Muscle layer of colon (tissue), 2 donors: ENCODE data around the gene MUCL3.

ENCODE experiments used
- H3K27ac ChIP-seq: one replicate; pipeline ENCODE4 v1.7.0; 2013; ENCODE audit warnings: low read depth, mild to moderate bottlenecking, low read length, moderate library complexity
- H3K27me3 ChIP-seq, 2 donors: one replicate each; pipeline ENCODE4 v1.7.0; 2013; ENCODE audit warnings: low read length in 2 of 2, mild to moderate bottlenecking in 2 of 2; ENCODE audit not compliant: insufficient read depth in 2 of 2, control insufficient read depth in 1 of 2
- H3K36me3 ChIP-seq: one replicate; pipeline ENCODE4 v1.7.0; 2013; ENCODE audit warnings: mild to moderate bottlenecking, low read length; ENCODE audit not compliant: insufficient read depth
- H3K4me1 ChIP-seq: one replicate; pipeline ENCODE4 v1.7.0; 2013; ENCODE audit warnings: mild to moderate bottlenecking, low read length; ENCODE audit not compliant: insufficient read depth
- H3K4me3 ChIP-seq, 2 donors: one replicate each; pipeline ENCODE4 v1.7.0; 2013; ENCODE audit warnings: low read length in 2 of 2, low read depth in 1 of 2, mild to moderate bottlenecking in 1 of 2, moderate library complexity in 1 of 2
- H3K9ac ChIP-seq: one replicate; pipeline ENCODE4 v1.7.0; 2013; ENCODE audit warnings: low read length
- H3K9me3 ChIP-seq: one replicate; pipeline ENCODE4 v1.7.0; 2013; ENCODE audit warnings: mild to moderate bottlenecking, low read length
- donor health status: abdominal sarcoma.
- donor health status: Adenocarcinoma of cecum.

The MUCL3 gene

GRCh38 chr6:30940361-30940986 is at the start of gene MUCL3:
Gene MUCL3, plus strand, starts transcription at chr6:30940973. Its CDS starts 27 bp downstream, at chr6:30941000.
- Histone ChIP-seq H3K4me3 (no peak within 1 kb of the TSS), H3K36me3 (no peaks in the 10 kb centered on the region), H3K27me3 (peaks cover 0 to 18% of the 10 kb centered on the region in 2 donors), H3K9me3 (no peaks in the 10 kb centered on the region), H3K27ac (no peak within 1 kb of the TSS), H3K9ac (no peak within 1 kb of the TSS), H3K4me1 (no peaks in the 10 kb centered on the region)

GRCh38 chr6:30891450-30891723 is 49.4 kb upstream of the MUCL3 start:
- Histone ChIP-seq H3K27ac (no peak overlapping the region), H3K4me3 (no peak overlapping the region), H3K36me3 (peaks cover 69% of the 10 kb centered on the region), H3K4me1 (peaks cover 17% of the 10 kb centered on the region), H3K27me3 (no peaks in the 10 kb centered on the region), H3K9me3 (no peaks in the 10 kb centered on the region), H3K9ac (no peak overlapping the region)

GRCh38 chr6:30891816-30892538 is 48.8 kb upstream of the MUCL3 start:
- Histone ChIP-seq H3K4me3 (no peak overlapping the region), H3K36me3 (peaks cover 75% of the 10 kb centered on the region), H3K27ac (no peak overlapping the region)

GRCh38 chr6:30893001-30893591 is 47.7 kb upstream of the MUCL3 start:
- Histone ChIP-seq H3K36me3 (peaks cover 85% of the 10 kb centered on the region), H3K27ac (no peak overlapping the region), H3K27me3 (no peaks in the 10 kb centered on the region), H3K4me3 (no peak overlapping the region), H3K9ac (no peak overlapping the region), H3K4me1 (peaks cover 10% of the 10 kb centered on the region), H3K9me3 (no peaks in the 10 kb centered on the region)

More at GRCh38 chr6:30891816-30892538, 48.8 kb upstream of the MUCL3 start:
- Histone ChIP-seq H3K4me1 (peaks cover 11% of the 10 kb centered on the region), H3K9ac (no peak overlapping the region), H3K27me3 (no peaks in the 10 kb centered on the region), H3K9me3 (no peaks in the 10 kb centered on the region)

- Histone ChIP-seq H3K27me3 (no peaks in the 10 kb centered on the region), H3K4me3 (no peak overlapping the region), H3K9me3 (no peaks in the 10 kb centered on the region), H3K27ac (no peak overlapping the region), H3K4me1 (peaks cover 10% of the 10 kb centered on the region), H3K9ac (no peak overlapping the region), H3K36me3 (peaks cover 90% of the 10 kb centered on the region)
Measured at GRCh38 chr6:30893666-30894065, 47.1 kb upstream of the MUCL3 start.

GRCh38 chr6:30894381-30894780 is 46.4 kb upstream of the MUCL3 start:
- no peak overlapping the region for H3K27ac ChIP-seq
- H3K36me3 ChIP-seq = peaks cover 84% of the 10 kb centered on the region
- no peaks in the 10 kb centered on the region for H3K27me3 ChIP-seq
- peaks cover 10% of the 10 kb centered on the region for H3K4me1 ChIP-seq
- H3K4me3 ChIP-seq = no peak overlapping the region
- H3K9me3 ChIP-seq = no peaks in the 10 kb centered on the region
- no peak overlapping the region for H3K9ac ChIP-seq

- Histone ChIP-seq H3K9me3 (no peaks in the 10 kb centered on the region), H3K9ac (no peak overlapping the region), H3K4me1 (peaks cover 6% of the 10 kb centered on the region), H3K27me3 (no peaks in the 10 kb centered on the region), H3K4me3 (no peak overlapping the region), H3K36me3 (peaks cover 82% of the 10 kb centered on the region), H3K27ac (no peak overlapping the region)
Measured at GRCh38 chr6:30894935-30895334, 45.8 kb upstream of the MUCL3 start.

GRCh38 chr6:30895343-30895742 is 45.4 kb upstream of the MUCL3 start:
- Histone ChIP-seq H3K9ac (no peak overlapping the region), H3K27me3 (no peaks in the 10 kb centered on the region), H3K4me1 (peaks cover 2% of the 10 kb centered on the region), H3K36me3 (peaks cover 78% of the 10 kb centered on the region), H3K4me3 (no peak overlapping the region), H3K9me3 (no peaks in the 10 kb centered on the region), H3K27ac (no peak overlapping the region)

- peaks cover 68% of the 10 kb centered on the region for H3K36me3 ChIP-seq
Measured at GRCh38 chr6:30896541-30896940, 44.2 kb upstream of the MUCL3 start.

GRCh38 chr6:30897882-30898281 is 42.9 kb upstream of the MUCL3 start:
- Histone ChIP-seq H3K4me3 (no peak overlapping the region), H3K9ac (no peak overlapping the region), H3K27ac (no peak overlapping the region), H3K27me3 (no peaks in the 10 kb centered on the region), H3K9me3 (no peaks in the 10 kb centered on the region), H3K4me1 (no peaks in the 10 kb centered on the region), H3K36me3 (peaks cover 61% of the 10 kb centered on the region)

More at GRCh38 chr6:30896541-30896940, 44.2 kb upstream of the MUCL3 start:
- Histone ChIP-seq H3K4me3 (no peak overlapping the region), H3K27ac (no peak overlapping the region), H3K4me1 (no peaks in the 10 kb centered on the region), H3K9ac (no peak overlapping the region), H3K9me3 (no peaks in the 10 kb centered on the region), H3K27me3 (no peaks in the 10 kb centered on the region)

- peaks cover 51% of the 10 kb centered on the region for H3K36me3 ChIP-seq
- no peaks in the 10 kb centered on the region for H3K4me1 ChIP-seq
- no peak overlapping the region for H3K4me3 ChIP-seq
- no peaks in the 10 kb centered on the region for H3K9me3 ChIP-seq
- H3K27ac ChIP-seq = no peak overlapping the region
- H3K27me3 ChIP-seq = no peaks in the 10 kb centered on the region
- no peak overlapping the region for H3K9ac ChIP-seq
Measured at GRCh38 chr6:30898750-30899360, 41.9 kb upstream of the MUCL3 start.
